ENCODE data around the gene HSPA5.
"Not testable (repeated sequence)": the region's sequence is repeated elsewhere in the genome, so short reads cannot be mapped to it uniquely, and the experiment has no call there.

HSPA5 gene

DNA sequence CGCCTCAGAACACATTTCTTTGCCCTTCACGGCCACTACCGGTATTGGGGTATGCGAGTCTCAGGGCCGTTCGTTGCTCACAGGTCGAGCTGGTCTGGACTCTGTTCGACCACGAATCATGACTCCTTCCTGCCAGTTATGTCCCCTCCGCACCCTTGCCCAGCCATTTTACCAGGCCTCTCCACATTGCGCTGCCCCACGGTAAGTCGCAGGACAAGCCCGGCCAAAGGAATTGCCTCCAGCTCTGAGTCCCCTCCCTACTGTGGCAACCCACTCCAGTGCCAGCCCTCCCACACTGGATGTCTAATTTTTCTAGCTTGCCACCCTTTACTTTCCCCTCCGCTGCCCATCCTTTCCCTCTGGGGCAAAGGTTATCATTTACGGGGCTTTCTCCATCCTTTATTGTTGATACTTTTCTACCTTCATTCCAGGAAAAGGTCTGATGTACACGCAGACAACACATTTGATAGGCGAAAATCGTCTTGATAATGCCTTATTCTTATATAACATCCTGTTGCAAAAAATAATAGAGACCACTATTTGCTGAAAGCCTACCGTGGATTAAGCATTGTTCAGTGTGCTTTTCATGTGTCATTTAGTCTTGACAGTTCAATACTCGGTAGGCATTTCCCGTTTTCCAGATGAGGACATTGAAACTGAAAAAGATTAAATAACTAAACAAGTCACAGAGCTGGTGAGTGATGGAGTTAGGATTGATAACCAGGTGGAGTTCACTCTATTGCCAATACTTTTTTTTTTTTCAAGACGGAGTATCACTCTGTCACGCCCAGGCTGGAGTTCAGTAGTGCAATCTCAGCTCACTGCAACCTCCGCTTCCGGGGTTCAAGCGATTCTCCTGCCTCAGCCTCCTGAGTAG lies 958 bp upstream of the HSPA5 start:
- DNase-seq, result peak; percentile 34 to 48 (median 42)

DNA sequence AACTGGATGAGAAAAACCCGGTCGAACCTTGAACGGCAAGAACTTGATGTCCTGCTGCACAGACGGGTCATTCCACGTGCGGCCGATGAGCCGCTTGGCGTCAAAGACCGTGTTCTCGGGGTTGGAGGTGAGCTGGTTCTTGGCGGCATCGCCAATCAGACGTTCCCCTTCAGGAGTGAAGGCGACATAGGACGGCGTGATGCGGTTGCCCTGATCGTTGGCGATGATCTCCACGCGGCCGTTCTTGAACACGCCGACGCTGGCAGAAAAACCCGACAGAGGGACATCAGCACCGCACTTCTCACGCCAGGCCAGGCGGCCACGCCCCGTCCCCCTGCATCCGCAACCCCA lies 519 bp downstream of the HSPA5 start:
- peak; percentile 49 to 64 (median 58) for DNase-seq

DNA sequence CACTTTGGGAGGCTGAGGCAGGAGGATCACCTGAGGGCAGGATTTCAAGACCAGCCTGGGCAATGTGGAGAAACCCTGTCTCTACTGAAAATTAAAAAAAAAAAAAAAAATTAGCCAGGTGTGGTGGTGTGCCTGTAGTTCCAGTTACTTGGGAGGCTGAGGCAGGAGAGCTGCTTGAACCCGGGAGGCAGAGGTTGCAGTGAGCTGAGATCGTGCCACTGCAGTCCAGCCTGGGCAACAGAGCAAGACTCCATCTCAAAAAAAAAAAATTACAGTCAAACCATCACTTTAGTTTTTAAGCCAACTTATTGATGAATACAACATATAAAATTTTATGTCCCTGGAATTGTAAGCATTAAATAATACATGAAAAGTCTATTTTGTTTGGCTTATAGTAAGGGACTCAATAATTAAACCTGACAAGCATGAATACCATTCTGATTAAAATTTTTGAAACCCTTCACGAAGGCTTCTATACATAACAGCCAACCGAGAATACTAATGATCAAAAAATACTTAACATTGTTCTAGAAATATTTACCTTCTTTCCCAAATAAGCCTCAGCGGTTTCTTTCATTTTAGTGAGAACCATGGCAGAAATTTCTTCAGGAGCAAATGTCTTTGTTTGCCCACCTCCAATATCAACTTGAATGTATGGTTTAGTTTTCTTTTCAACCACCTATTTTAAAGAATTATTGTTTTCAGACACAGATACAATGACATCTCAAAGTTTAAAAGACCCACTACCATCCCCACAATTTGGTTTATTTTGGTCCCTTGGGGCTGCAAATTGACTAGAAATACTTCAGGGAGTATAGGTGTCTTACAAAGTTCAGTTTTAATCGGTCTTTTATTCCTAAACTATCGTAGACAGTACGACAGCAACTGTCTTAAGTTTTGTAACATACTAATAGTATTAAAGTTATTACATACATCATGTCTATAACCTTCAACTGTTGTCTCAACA lies 1.2 kb downstream of the HSPA5 start:
- DNase-seq, result no peak

DNA sequence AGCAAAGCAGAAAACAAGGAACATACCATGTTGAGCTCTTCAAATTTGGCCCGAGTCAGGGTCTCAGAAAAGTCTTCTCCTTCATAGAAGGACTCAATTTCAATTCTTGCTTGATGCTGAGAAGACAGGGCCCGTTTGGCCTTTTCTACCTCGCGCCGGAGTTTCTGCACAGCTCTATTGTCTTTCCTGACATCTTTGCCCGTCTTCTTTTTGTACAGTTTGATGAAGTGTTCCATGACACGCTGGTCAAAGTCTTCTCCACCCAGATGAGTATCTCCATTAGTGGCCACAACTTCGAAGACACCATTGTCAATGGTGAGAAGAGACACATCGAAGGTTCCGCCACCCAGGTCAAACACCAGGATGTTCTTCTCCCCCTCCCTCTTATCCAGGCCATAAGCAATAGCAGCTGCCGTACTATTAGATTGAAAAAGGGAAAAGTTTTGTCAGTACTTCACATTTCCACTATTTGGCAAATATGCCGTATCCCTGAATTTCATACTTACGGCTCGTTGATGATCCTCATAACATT lies 2.2 kb downstream of the HSPA5 start:
- peak in 1 of 4 experiments; percentile 4 for DNase-seq

DNA sequence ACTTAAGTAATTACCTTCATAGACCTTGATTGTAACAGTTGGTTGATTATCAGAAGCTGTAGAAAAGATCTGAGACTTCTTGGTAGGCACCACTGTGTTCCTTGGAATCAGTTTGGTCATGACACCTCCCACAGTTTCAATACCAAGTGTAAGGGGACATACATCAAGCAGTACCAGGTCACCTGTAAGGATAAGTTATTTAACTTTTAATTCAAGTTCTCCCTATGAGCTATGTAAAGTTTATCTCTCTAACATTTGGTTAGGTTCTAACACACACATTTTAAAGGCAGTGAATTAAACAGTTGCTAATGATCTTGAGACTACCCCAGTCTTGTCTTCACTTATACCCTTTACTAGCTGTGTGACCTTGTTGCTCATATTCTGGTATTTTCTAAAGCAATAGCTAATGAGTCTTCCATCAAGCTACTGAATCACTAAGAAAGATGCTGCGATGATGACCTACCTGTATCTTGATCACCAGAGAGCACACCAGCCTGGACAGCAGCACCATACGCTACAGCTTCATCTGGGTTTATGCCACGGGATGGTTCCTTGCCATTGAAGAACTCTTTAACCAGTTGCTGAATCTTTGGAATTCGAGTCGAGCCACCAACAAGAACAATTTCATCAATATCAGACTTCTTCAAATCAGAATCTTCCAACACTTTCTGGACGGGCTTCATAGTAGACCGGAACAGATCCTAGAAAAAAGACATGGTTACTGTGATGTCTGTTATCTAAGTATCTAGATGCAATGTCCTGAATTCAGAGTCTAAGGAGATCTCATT lies 2.8 kb downstream of the HSPA5 start:
- DNase-seq, result no peak

DNA sequence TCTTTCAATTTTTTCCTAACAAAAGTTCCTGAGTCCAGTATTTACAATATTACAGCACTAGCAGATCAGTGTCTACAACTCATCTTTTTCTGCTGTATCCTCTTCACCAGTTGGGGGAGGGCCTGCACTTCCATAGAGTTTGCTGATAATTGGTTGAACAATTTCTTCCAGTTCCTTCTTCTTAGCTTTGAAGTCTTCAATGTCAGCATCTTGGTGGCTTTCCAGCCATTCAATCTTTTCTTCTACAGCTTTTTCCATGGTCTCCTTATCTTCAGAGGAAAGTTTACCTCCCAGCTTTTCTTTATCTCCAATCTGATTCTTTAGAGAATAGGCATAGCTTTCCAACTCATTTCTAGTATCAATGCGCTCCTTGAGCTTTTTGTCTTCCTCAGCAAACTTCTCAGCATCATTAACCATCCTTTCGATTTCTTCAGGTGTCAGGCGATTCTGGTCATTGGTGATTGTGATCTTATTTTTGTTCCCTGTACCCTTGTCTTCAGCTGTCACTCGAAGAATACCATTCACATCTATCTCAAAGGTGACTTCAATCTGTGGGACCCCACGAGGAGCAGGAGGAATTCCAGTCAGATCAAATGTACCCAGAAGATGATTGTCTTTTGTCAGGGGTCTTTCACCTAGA lies 4.5 kb downstream of the HSPA5 start:
- DNase-seq, result peak in 3 of 4 experiments; percentile 32 to 42 (median 39)

DNA sequence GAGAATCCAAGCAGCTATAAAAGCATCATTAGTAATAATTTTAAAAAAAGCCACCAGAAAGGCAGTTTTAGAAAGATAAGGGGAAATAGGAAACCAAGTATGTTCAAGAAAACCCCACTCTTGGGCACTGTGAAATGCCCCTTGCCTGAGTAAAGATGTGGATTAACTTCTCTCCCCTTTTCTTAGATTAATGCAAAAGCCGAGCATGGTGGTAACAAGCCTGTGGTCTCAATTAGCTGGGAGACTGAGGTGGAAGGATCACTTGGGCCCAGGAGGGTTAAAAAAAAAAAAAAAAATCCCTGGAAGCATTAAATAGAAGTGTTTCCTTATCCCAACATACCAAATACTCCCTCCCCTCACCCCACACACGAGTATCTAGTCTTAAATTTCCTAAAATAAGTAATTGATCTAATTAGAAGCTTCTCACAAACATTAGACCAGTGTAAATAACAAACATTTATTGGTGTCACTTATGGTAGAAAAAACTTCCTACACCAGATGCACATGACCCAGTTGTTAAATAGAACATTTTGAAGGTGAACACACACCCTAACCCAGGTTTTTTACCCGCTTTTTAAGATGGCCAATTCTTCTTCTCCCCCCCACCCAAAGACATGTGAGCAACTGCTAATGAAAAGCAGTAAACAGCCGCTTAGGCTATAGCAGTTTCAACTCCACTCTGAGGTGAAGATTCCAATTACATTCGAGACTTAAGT lies 5.2 kb downstream of the HSPA5 start:
- DNase-seq, result no peak

DNA sequence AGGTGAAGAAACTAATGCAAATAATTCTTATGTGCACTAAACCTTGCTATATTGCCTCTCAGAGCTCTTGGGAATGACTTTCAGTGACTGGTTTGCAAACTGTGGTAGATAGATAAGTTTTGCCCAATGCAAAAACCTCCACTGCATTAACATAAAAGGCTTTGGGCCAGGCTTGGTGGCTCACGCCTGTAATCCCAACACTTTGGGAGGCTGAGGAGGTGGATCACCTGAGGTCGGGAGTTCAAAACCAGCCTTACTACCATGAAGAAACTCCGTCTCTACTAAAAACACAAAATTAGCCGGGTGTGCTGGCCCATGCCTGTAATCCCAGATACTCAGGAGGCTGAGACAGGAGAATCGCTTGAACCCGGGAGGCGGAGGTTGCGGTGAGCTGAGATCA lies 7.0 kb downstream of the HSPA5 start:
- not testable (repeated sequence) for DNase-seq

DNA sequence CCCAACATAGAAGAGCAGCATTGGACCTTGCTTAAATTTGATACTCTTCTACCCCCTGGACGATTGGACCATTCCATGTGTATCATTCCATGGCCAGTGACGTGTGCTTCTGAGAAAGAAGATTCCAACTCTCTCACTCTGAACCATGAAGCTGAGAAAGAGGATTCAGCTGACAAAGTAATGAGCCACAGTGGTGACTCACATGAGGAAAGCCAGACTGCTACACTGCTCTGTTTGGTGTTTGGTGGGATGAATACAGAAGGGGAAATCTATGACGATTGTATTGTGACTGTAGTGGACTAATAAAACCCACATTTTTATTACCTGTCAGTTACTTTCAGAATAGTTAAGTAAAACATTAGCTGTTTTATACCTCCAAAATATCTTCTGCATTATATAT lies 7.5 kb downstream of the HSPA5 start:
- peak in 3 of 4 experiments; percentile 12 to 33 (median 30) for DNase-seq

DNA sequence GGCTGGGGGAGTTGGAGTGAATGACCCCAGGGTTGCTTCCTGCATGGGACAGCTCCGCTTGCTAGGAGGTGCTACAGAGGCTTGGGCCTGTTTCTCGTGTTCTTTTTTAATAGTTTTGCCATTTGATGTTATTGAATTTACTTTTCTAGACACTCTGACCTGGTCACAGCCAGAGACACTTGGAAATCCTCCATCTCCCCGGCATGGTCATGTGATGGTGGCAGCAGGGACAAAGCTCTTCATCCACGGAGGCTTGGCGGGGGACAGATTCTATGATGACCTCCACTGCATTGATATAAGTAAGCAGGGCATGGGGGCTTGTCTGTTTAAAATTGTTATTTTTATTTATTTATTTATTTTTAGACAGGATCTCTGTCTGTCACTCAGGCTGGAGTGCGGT lies 13.4 kb downstream of the HSPA5 start:
- DNase-seq, result no peak

DNA sequence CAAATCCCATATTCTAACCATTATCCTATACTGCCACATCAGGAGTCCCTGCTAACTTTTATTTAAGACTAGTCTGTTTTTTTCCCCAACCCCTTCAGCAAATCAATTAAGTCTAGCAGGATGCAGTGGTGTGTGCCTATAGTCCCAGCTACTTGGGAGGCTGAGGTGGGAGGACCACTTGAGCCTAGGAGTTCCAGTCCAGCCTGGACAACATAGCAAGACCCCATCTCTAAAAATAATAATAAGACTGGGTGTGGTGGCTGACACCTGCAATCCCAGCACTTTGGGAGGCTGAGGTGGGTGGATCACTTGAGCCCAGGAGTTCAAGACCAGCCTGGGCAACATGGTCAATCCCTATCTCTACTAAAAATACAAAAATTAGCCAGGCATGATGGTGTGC lies 16.3 kb downstream of the HSPA5 start:
- DNase-seq, result not testable (repeated sequence)

DNA sequence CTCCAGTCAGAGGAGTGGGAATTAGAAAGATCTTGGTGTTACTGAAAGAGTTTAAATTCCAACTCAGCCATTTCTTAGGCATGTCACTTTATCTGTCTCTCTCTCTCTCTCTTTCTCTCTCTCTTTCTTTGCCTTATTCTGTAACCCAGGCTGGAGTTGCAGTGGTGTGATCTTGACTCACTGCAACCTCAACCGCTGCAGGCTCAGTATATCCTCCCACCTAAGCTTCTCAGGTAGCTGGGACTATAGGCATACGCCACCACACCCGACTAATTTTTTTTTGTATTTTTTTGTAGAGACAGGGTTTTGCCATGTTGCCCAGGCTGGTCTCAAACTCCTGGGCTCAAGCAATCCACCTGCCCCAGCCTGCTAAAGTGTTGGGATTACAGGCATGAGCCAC lies 22.5 kb downstream of the HSPA5 start:
- DNase-seq, result no peak

DNA sequence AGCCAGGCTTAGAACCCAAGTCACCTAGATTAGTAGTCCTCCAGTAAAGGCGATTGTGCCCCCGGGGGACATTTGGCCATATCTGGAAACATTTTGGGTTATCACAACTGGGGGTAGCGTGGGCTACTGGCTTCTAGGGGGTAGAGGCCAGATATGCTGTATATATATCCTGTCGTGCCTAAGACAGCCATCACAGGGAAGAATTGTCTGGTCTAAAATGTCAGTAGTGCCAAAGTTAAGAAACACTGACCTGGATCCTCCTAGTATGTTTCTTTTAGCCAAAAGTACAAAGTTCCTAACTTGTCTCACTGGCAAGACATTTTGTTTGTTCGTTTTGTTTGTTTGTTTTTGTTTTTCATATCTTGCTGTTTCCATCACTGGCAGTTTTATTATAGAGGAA lies 27.0 kb downstream of the HSPA5 start:
- no peak for DNase-seq

DNA sequence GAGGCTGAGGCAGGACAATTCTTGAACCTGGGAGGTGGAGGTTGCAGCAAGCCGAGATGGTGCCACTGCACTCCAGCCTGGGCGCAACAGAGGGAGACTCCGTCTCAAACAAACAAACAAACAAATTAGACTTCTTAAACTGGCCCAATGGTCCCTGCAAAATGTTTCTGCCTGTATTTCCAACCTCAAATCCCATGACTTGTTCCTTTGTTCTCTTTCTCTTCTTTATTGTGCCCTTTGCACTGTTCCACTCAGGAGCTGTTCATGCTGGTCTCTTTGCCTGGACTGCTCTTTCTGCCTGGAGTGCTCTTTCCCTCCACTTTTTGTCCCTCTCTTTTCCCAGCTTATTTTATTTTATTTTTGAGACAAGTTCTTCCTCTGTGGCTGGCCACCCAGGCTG lies 36.7 kb downstream of the HSPA5 start:
- DNase-seq, result no peak

DNA sequence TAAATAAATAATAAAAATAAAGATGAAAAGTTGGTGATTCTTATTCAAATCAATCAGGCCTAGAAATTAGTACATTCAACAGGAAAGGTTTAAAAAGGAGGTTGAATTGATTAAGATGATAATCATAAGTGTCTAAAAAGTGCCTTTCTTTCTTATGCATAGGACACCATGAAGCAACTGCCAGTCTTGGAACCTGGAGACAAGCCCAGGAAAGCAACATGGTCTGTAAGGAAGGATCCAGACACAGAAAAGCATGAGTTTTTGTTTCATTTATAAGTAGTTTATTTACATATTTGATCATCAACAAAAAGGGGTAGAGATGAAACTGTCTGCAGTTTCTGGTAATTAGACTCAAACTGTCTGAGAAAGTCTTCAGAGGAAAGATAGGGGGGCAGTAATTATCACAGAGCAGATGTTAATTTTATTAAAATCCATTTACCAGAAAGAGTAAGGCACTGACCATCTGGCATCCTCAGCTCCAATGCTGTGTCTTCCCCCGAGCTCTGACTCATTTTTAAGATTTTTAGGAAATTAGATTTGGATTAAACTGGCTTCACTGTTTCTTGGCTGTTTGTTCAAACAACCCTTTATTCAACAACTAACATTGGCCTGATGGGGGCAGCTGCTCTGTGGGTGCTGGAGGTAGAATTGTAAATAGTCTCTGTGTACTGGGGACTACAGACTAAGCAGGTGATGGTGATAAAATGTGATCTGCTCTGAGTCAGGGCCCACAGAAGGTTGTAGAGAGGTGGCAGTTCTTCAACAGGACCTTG lies 38.1 kb downstream of the HSPA5 start:
- DNase-seq, result no peak

DNA sequence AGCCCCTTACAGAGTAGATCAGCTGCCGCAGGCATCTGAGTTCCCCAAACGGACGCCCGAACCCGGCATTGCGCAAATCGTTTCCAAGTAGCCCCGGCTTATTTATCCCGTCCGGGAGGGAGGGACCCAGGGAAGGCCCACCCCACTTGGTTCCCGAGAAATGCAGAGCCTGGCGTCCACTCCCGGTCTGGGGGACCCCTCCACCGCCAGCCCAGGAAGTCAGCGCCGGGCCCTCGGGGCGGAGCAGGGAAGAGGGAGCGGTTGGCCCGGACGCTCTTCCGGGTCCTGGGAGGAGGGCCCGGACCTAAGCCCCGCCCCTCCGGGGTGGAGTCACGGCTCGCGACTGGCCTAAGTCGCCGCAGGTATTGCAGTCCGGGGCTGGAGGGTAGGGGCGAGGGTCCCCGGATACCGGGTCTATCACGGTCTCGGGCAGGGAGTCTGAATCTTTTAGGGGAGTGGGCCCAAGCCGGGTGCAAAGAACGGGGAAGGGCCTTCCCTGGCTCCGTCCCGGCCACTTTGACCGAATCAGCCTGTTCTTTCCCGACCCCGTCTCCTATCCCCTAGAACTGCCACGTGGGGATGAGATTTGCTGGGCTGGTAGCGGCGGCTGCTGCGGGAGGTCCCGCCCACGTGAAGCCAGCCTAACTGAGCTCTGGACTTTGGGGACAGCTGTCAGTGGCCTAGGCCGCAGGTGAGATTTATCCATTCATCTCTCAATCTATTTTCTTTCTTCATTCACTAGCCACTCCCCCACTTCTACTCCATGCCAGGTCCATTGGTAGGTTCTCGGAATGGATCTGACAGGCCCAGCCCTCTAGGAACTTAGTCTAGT lies 40.7 kb downstream of the HSPA5 start, which contains the start of gene RABEPK:
Gene RABEPK (plus strand): TSS at position 327 of the 832 bp plus-strand sequence. CDS start 2,472 bp downstream, outside the sequence.
- DNase-seq, result peak; percentile 98 to 99 (median 98)

DNA sequence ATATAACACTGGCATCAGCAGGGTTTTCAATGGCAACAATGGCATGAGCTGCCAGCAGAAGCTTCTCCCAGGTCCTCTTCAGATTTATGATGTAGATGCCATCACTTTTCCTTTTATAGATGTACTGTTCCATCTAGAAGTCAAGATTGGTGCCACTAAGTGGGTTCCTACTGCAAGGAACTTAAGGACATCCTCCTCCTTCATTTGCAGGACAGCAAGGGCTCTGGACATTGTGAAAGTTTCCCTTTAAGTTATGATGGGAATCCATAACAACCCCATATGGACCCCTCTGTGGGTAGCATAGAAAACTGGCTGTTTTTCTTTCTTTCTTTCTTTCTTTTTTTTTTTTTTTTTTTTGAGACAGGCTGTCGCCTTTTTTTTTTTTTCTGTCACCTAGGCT lies 45.6 kb downstream of the HSPA5 start:
- not testable (repeated sequence) for DNase-seq

DNA sequence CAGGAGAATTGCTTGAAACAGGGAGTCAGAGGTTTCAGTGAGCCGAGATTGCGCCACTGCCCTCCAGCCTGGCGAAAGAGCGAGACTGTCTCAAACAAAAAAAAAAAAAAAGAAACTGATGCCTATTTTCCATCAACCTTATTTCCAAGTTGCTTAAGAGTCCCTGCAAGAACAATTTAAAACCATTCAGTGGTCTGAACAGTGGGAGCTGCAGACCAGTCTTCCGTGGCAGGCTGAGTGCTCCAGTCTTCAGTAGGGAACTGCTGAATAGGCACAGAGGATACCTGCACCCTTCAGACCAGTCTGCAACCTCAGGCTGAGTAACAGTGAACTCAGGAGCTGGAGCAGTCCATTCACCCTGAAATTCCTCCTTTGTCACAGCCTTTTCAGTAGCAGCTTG lies 46.7 kb downstream of the HSPA5 start:
- DNase-seq, result peak in 3 of 4 experiments; percentile 6 to 31 (median 11)

DNA sequence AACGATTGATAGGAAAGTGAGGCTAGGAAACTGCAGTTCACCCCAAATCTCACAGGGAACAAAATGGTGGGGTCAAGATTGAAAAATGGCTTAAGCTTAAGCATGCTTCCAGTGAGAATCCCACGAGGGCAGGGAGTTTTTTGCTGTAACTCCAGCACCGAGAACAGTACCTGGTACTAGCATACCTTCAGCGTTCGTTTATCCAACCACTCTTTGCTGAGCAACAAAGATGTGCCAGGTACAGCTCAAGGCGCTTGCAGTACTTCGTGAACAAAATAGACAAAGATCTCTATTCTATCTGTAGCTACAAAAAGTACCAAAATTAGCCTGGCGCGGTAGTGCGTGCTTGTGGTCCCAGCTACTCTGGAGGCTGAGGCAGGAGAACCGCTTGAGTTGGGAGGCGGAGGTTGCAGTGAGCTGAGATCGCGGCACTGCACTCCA lies 50.8 kb downstream of the HSPA5 start:
- peak in 1 of 4 experiments; percentile 9 for DNase-seq

Measured in suppressor macrophage (primary cell).